Tongue (tissue), 2 donors: ENCODE data around the gene FRZB. TPM values are rescaled to one million over a fixed set of nuclear protein-coding genes. Genes with fewer than 3 reads are reported as not detected.
"Not testable (repeated sequence)": the region's sequence is repeated elsewhere in the genome, so short reads cannot be mapped to it uniquely, and the experiment has no call there.

ENCODE experiments used
- DNase-seq: peaks from one replicate; pipeline ENCODE4 v3.0.0-alpha.2; 2015
- total RNA-seq: library from RNA; depleted of rRNA; stranded (reverse); fragments of >200 nt; gene quantifications from one replicate; pipeline ENCODE4 v1.2.3, GENCODE V29; 2014

Gene FRZB, protein sequence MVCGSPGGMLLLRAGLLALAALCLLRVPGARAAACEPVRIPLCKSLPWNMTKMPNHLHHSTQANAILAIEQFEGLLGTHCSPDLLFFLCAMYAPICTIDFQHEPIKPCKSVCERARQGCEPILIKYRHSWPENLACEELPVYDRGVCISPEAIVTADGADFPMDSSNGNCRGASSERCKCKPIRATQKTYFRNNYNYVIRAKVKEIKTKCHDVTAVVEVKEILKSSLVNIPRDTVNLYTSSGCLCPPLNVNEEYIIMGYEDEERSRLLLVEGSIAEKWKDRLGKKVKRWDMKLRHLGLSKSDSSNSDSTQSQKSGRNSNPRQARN
- total RNA-seq, result 38.0 TPM

DNA sequence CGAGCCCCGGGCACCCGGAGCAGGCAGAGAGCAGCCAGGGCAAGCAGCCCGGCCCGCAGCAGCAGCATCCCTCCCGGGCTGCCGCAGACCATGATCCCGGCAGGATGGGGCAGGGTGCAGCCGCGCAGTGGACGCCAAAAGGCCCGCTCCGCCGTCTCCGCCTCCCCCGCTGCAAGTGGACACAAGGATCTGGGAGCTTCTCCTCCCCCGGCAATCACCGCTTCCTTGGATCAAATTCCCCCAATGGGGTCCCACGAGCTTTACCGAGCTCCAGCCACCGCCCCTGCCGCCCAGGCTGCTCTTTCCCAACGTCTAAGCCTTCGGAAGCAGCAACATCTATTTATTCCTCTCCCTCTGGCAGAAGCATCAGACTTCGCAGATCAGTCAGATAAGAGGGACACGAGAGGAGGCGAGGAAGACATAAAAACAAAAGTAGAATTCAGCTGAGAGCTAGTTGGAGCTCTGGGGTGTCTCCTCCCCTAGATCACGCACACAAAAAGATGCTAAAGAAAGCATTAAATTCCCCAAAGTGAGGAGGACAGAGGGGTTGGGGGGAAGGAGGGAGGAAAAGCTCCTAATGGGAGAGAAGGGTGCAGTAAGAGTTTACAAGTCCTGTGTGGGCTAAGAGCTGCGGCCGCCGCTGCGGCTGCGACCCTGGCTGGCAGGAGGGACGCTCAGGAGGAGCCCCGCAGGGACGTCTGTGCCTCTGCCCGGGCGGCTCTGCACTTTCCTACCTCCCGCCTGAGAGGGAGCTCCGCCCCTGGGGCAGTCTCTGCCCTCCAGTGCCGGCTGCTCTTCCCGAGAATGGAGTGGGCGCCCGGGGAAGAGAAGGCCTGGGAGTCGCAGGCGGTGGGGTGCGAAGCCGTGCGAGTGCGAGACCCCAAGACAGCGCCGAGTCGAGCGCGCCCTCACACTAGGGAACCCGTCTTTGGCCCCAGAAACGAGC is at the start of gene FRZB:
TSS of gene FRZB (minus strand) at position 177 of the 946 bp plus-strand sequence. CDS start at position 92, 85 bp downstream.
- peak; percentile 91 for DNase-seq

DNA sequence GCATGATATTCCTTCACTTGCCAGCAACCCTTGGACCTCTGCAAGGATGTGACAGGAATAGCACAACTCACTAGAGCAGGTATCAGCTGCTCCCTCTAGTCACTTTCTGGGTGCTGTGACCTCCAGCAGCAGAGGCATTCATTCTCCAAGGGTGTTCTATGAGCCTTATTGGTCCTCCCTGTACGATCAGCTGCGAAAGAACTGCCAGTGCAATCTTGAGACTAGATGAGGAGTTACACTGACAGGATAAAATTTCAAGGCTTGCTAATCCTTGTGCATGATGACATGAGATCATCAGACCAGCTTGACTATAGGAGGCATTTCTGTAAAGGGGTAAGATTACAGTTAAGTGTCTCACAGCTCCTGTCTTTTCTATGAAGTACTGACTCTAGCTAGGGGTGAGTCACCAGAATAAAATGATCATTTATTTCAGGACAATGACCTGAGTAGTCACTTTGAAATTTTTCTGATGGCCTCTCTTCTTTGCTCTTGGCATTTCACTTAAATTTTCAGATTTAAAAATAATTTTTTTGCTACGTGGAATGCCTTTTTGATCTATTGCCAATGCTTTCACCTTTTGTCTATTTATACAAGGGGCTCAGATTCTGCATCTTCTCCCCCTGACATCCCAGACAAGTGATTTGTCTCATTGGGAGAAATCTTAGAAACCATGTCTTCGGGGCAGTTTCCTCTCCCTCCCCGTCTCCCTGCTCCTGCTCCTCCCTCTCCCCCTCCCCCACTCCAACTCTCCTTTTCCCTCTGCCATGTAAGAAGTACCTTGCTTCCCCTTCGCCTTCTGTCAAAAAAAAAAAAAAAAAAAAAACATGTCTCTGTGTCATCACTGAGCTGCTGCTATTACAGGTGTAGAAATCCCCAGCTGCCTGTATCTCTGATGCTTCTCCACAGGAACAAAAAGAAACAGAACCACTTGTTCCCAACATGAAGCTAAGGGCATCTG is 49.2 kb upstream of the FRZB start:
- DNase-seq, result peak; percentile 70

DNA sequence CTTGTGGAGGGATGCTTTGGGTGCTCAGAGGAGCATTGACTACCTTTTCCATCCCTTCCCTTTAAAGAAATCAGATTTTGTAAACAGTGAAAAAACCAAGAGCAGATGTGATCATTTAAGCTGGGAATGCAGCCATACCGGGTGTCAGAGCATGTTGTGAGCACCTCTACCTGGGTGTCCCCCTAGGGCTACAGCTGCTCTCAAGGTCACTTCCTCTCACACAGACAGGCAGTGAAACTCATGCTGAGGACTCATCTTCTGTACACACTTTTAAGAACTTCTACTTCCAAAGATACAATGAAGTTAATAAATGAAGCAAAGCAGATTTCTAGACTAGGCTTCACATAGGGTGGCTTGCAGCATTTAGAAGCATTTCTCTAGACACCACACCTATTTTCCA is 48.4 kb upstream of the FRZB start:
- no peak for DNase-seq

GRCh38 chr2:182913064-182913463 is 46.6 kb upstream of the FRZB start:
- no peak for DNase-seq

DNA sequence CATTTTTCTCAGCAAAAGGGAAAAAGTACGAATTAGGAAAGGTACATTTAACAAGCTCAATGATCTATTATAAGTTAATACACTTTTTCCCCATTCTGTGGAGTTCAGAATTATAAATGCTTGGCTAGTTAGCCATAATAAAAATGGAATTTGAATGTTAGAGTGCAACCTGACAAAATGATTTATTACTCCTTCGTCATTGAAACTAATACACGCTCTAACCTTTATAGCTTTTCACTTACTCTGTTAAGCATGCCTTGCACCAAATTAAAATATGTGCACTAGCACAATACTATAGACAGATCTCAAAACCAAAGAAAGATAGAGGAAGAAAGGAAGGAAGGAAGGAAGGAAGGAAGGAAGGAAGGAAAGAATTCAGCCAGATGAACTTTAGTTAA is 46.1 kb upstream of the FRZB start:
- no peak for DNase-seq

GRCh38 chr2:182911813-182912517 is 45.5 kb upstream of the FRZB start:
- no peak for DNase-seq

- no peak for DNase-seq
These were observed 44.5 kb upstream of the FRZB start for GRCh38 chr2:182910965-182911364.

DNA sequence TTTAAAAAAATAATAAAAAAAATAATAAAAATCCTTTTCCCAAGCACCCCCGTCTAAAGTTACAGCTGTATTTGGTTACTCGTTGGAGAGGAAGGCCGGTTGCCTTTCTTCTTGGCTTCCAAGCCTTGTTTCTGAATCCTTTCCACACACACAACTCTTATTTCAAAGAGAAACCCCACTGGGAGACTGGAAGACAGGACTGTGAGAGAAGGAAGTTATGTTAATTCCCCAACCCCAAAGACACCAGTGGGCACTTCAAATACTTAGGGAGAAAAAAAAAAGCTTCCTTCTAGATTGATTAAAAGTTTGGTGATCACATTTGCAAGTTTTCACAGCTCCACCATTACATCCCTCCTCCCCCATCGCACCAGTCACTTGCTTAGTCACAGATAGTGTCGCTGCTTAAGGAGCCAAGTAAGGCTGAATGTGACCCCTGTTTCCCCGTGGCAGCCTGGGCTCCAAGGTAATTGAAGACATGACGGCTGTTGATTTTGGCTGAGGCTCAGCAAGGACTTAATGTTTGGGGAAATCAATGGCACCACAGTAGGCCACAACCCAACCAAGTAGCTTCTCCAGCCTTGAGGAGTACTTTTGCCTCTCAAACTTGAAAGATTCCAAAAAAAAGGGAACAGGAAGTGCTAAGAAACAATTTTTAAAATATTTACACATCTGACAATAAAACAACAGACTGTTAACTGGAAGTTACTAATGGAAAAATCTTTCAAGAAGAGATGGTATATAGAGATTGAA is 40.8 kb upstream of the FRZB start:
- peak; percentile 22 for DNase-seq

- DNase-seq, result no peak
These were observed 40.0 kb upstream of the FRZB start for GRCh38 chr2:182906454-182906853.

DNA sequence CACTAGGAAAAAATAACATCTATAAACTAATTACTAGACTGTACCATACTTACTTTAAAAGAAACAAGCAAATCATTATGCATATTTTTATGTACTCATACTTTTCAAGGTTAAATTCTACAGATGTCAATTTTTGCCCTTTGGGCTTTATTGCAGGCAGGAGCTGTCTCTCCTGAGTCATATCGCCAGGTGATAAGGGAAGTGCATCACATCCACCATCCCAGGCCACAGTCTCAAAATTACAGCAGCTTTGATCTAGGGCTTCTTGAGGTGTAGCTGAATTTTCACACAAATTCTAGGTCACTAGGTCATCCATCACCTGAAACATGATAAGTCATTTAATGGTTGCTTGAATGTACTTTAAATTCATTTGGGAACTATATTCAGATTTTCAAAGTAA is 38.4 kb upstream of the FRZB start:
- no peak for DNase-seq

DNA sequence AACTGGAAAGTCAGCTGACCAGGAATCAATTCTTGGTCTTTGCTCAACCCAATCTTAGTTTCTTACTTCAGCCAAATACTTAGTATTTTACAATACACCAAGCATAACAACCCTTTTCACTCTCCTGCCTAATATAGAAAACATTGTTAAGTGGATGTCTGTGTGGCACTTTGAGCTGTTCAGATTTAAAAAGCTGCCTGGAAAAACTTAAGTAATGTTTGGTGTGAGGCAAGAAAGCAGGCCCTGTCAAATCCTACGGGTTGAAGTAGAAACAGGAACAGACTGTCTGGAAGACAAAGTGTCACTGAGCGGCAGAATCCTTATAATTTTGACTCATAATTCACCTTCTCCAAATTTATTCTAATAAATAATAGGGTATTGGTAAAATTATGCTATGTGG is 37.1 kb upstream of the FRZB start:
- DNase-seq, result no peak

DNA sequence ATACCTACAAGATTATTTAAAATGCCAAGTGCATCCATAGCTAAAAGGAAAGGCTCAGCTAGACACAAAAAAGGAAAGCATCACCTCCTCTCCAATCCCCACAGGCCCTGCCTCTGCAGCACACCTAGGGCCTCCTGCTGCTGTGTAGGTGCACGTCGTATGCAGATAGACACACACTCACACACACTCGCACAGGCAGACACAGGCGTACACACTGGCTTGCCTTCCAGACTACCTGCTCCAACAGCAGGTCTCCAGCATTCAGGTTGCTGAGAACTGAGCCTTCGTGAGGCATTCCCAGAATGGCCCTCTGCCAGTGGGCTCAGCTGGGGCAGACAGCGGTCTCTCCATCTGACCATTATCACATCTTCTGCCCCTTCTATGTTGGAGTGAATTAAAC is 35.3 kb upstream of the FRZB start:
- DNase-seq, result no peak

DNA sequence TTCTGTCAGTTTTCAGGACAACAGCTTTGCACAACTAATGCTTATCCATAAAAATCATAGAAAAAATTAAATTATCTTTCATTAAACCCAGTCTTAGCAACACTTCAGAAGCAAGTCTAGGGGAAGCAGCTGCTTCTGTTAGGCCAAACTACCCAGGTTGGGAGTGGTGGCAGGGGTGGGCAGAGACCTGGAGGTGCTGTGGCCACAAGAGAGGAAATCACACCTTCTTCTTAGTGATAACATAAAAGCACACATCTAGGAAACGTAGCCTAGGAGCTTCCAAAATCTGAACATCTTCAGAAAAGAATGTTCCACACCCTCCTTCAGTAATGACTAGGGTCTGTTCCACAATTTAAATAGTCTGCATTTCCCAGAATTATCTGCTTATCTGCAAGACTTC is 32.3 kb upstream of the FRZB start:
- DNase-seq, result no peak

GRCh38 chr2:182897137-182897536 is 30.7 kb upstream of the FRZB start:
- DNase-seq, result no peak

GRCh38 chr2:182895798-182896197 is 29.4 kb upstream of the FRZB start:
- no peak for DNase-seq

GRCh38 chr2:182895169-182895568 is 28.7 kb upstream of the FRZB start:
- DNase-seq, result no peak

DNA sequence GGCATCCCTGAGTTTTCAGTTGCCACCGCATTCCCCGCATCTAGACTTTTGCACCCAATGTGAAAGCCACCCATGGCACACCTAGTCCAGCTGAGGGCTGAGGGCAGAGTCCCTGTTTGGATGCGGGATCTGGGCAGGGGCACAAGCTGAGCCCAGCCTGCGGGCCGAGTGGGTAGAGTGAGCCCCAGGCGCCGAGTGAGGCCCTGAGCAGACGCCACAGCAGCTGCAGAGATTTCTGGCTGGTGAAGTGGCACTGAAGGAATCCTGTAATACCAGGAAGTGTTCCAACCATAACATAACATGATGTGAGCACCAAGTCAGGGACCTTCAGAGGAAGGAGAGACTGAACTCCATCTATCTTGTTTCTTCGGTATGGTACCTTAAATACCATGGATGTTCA is 27.7 kb upstream of the FRZB start:
- no peak for DNase-seq

DNA sequence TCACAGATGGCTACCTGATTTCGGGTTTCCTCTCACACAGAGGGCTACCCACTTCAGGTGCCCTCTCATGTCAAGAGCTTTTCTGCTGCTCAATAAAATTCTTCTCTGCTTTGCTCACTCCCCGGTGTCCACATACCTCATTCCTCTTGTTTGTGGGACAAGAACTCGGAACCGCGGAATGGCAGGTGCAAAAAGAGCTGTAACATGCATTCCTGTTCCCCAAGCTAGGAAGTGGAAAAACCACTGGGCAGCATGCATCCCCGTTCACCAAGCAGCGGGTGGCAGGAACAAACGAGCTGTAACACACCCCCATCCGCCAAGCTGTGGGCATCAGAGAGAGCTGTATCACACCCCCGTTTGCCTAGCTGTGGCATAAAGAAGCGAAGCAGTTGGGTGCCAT is 27.2 kb upstream of the FRZB start:
- no peak for DNase-seq

- not testable (repeated sequence) for DNase-seq
These were observed 26.6 kb upstream of the FRZB start for GRCh38 chr2:182893035-182893434.

GRCh38 chr2:182891611-182892010 is 25.2 kb upstream of the FRZB start:
- DNase-seq, result no peak
